Endothelial cell of umbilical vein (primary cell): ENCODE data around the gene YBX1.
A peak's percentile ranks its signal among the peaks of the same experiment; 100 is the strongest.

Experiments
- CTCF ChIP-seq, 2 donors: IDR thresholded peaks; 1 replicate in 1 of 2; 2 replicates in 1 of 2; pipeline ENCODE4 v1.5.1; 2011; ENCODE audit warnings: low read length in 2 of 2, mild to moderate bottlenecking in 2 of 2, moderate library complexity in 2 of 2, control low read depth in 1 of 2, inconsistent platforms in 1 of 2, low read depth in 1 of 2; ENCODE audit not compliant: insufficient read depth in 1 of 2; ENCODE audit errors: extremely low read depth in 1 of 2
- EZH2 ChIP-seq: IDR thresholded peaks from 2 replicates; pipeline ENCODE4 v1.6.1; 2012; ENCODE audit warnings: borderline replicate concordance, low read depth, mild to moderate bottlenecking, moderate library complexity, low read length, inconsistent platforms; ENCODE audit not compliant: severe bottlenecking
- FOS ChIP-seq: IDR thresholded peaks from 2 replicates; pipeline ENCODE4 v1.6.1; 2011; ENCODE audit warnings: mild to moderate bottlenecking, low read length, moderate library complexity, borderline replicate concordance; ENCODE audit not compliant: insufficient read depth
- JUN ChIP-seq: IDR thresholded peaks from 2 replicates; pipeline ENCODE4 v1.6.1; 2011; ENCODE audit warnings: borderline replicate concordance, low read depth; ENCODE audit not compliant: insufficient read length, insufficient read depth
- POLR2A ChIP-seq: IDR thresholded peaks from 2 replicates; pipeline ENCODE4 v1.6.1; 2012; ENCODE audit warnings: low read depth, mild to moderate bottlenecking, control low read depth, low read length
- POLR2AphosphoS5 ChIP-seq: IDR thresholded peaks from 2 replicates; pipeline ENCODE4 v1.6.1; 2012; ENCODE audit warnings: low read depth, mild to moderate bottlenecking, control low read depth, low read length, moderate library complexity; ENCODE audit not compliant: insufficient read depth
- TF ChIP-seq, protein P1 (sequence below): IDR thresholded peaks from 2 replicates; pipeline ENCODE4 v1.6.1; 2011; ENCODE audit not compliant: insufficient read depth, insufficient read length

DNA sequence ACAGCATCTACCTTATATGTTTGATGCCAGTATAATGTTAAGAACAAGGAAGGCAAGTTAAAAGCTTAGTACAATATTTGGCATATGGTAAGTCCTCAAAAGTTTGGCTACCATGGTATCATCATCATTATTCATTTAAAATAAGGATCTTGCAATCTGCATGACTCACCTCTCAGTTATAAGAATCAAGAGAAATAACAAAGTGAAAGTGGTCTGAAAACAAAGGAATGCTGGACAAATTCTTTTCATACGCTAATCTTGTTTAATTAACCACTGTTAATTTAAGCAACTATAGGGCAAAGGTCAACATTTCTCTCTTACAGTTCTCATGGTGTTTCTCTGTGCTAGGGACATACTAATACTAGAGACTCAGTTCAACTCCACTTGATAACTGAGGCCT lies 70.9 kb downstream of the YBX1 start:
- TF ChIP-seq CTCF (IDR thresholded peaks at IDR 0.05; ENCODE audit: extremely low read depth in 1 of 2, insufficient read depth in 1 of 2, low read depth in 1 of 2, low read length in 2 of 2) (no peak), POLR2A (no peak), POLR2AphosphoS5 (no peak), JUN (peak; percentile 18), EZH2 (no peak), FOS (no peak)
- TF ChIP-seq, protein P1, sequence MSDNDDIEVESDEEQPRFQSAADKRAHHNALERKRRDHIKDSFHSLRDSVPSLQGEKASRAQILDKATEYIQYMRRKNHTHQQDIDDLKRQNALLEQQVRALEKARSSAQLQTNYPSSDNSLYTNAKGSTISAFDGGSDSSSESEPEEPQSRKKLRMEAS: no peak
